ENCODE results near the gene SYNE1. TPM values are rescaled to one million over a fixed set of nuclear protein-coding genes. Genes with fewer than 3 reads are reported as not detected.

SYNE1 gene
- total RNA-seq, 1 experiment from 2014 or later = 23.0 TPM

DNA sequence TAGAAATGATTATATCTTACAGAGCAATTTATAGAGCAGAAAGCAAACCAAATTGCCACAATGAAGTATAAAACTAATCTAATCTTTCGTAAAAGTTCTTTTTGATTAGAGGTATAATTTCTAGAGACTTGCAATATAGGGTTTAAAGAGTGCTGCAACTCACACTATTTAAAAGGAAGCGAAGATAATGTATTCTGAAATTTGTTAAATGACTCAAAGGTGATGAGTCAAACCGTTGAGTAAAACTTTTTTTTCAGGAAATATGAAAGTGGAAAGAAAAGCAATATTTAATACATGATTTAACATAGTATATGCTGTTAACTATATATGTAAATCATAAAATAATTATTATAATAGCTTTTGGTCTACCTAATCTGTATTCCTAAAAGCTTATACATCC, 133.6 kb downstream of the SYNE1 start:
- BruUV-seq (replicated peaks) = no TSS peak
- Mint-ChIP-seq H3K9me3 (ENCODE audit: unreplicated experiment) (no peaks in the 10 kb centered on the region), H3K27me3 (ENCODE audit: insufficient read depth, unreplicated experiment) (no peaks in the 10 kb centered on the region), H3K4me1 (ENCODE audit: low read depth, unreplicated experiment) (no peaks in the 10 kb centered on the region), H3K4me3 (ENCODE audit: unreplicated experiment) (no peak overlapping the region), H3K27ac (ENCODE audit: unreplicated experiment) (no peak overlapping the region), H3K36me3 (ENCODE audit: insufficient read depth, unreplicated experiment) (no peaks in the 10 kb centered on the region)
- H3K36me3 ChIP-seq (ENCODE audit: control insufficient read depth, insufficient read depth, low read length) = no peaks in the 10 kb centered on the region
- ChIA-PET POLR2A (no interaction called here), CTCF (no interaction called here)
- no peaks in the 10 kb centered on the region for H3K4me1 ChIP-seq
- intact Hi-C loops (cut with micrococcal nuclease; ENCODE audit: unreplicated experiment) = no loop called here
- TF ChIP-seq, protein P1, sequence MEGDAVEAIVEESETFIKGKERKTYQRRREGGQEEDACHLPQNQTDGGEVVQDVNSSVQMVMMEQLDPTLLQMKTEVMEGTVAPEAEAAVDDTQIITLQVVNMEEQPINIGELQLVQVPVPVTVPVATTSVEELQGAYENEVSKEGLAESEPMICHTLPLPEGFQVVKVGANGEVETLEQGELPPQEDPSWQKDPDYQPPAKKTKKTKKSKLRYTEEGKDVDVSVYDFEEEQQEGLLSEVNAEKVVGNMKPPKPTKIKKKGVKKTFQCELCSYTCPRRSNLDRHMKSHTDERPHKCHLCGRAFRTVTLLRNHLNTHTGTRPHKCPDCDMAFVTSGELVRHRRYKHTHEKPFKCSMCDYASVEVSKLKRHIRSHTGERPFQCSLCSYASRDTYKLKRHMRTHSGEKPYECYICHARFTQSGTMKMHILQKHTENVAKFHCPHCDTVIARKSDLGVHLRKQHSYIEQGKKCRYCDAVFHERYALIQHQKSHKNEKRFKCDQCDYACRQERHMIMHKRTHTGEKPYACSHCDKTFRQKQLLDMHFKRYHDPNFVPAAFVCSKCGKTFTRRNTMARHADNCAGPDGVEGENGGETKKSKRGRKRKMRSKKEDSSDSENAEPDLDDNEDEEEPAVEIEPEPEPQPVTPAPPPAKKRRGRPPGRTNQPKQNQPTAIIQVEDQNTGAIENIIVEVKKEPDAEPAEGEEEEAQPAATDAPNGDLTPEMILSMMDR (IDR thresholded peaks at IDR 0.05; ENCODE audit: insufficient read depth in 1 of 2, low read depth in 1 of 2, low read length in 1 of 2, severe bottlenecking in 1 of 2, unreplicated experiment in 1 of 2) = no peak
- DNase-seq = no peak
- no peak overlapping the region for H3K4me3 ChIP-seq (ENCODE audit: low read depth, low read length)
- H3K27me3 ChIP-seq (replicated peaks; ENCODE audit: control insufficient read depth, insufficient read depth, low read length) = no peaks in the 10 kb centered on the region
- H3K9me3 ChIP-seq = no peaks in the 10 kb centered on the region

DNA sequence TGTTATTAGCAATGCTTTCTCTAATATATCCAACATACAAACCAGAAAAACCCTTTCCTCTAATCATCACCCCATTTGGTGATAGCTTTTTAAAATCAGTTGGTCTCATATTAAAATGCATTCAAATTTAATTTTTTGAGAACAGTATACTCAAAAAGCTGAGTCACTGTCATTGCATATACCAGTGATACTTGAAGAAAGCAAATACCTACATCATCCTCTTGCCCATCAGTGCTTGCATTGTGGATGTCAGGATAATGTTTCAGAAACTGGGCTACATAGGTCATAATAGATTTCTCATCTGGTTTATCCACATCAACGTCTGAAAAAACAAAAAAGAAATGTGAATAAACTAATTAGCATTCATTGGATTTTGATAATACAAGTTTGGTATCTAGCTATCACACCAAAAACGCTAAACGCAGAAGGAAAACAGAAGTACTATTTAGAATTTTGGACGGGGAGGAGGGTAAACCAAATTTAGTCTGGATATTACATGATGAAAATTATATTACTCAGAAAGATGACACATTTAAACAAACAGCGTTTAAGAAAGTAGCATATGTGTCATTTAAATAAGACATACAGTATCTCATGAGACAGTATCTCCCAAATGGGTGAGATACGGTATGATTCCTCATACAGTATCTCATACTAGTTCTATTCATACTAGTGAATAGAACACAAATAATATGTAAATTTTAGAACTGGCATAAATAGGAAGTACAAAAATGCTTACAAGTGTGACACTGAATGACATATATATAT, 134.6 kb downstream of the SYNE1 start:
- Mint-ChIP-seq H3K4me3 (ENCODE audit: unreplicated experiment) (no peak overlapping the region), H3K36me3 (ENCODE audit: insufficient read depth, unreplicated experiment) (no peaks in the 10 kb centered on the region), H3K4me1 (ENCODE audit: low read depth, unreplicated experiment) (no peaks in the 10 kb centered on the region), H3K27me3 (ENCODE audit: insufficient read depth, unreplicated experiment) (no peaks in the 10 kb centered on the region), H3K9me3 (ENCODE audit: unreplicated experiment) (no peaks in the 10 kb centered on the region), H3K27ac (ENCODE audit: unreplicated experiment) (no peak overlapping the region)
- H3K9me3 ChIP-seq = no peaks in the 10 kb centered on the region
- POLR2A ChIA-PET = no interaction called here
- H3K27me3 ChIP-seq (replicated peaks; ENCODE audit: control insufficient read depth, insufficient read depth, low read length) = no peaks in the 10 kb centered on the region
- BruUV-seq (replicated peaks) = no TSS peak
- H3K4me3 ChIP-seq (ENCODE audit: low read depth, low read length) = no peak overlapping the region
- DNase-seq = no peak
- CTCF ChIA-PET = no interaction called here
- TF ChIP-seq, protein P1 (IDR thresholded peaks at IDR 0.05; ENCODE audit: insufficient read depth in 1 of 2, low read depth in 1 of 2, low read length in 1 of 2, severe bottlenecking in 1 of 2, unreplicated experiment in 1 of 2) = no peak
- no peaks in the 10 kb centered on the region for H3K36me3 ChIP-seq (ENCODE audit: control insufficient read depth, insufficient read depth, low read length)
- H3K4me1 ChIP-seq = no peaks in the 10 kb centered on the region
- intact Hi-C loops (cut with micrococcal nuclease; ENCODE audit: unreplicated experiment) = no loop called here

DNA sequence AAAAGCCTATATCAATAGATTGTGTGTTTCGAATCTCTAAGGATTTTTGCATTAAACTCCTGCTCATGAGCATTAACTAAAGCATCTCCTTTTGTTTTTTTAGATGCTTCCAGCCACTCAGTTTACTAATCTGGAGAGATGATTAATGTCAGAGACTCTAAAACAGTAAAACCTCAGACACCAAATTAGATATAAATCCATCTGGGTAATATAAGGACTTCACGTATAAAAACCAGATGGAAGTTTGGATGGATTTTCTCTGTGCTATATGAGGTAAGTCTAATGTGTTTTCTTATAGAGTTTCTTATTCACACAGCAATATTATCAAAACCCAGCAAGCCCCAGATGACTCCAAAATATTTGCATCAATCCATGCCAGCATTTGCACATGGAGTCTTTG, 137.2 kb downstream of the SYNE1 start:
- H3K27ac Mint-ChIP-seq (ENCODE audit: unreplicated experiment) = no peak overlapping the region
- H3K4me1 Mint-ChIP-seq (ENCODE audit: low read depth, unreplicated experiment) = no peaks in the 10 kb centered on the region
- POLR2A ChIA-PET = no interaction called here
- TF ChIP-seq, protein P1 (IDR thresholded peaks at IDR 0.05; ENCODE audit: insufficient read depth in 1 of 2, low read depth in 1 of 2, low read length in 1 of 2, severe bottlenecking in 1 of 2, unreplicated experiment in 1 of 2) = no peak
- H3K36me3 Mint-ChIP-seq (ENCODE audit: insufficient read depth, unreplicated experiment) = no peaks in the 10 kb centered on the region
- CTCF ChIA-PET = no interaction called here
- no peaks in the 10 kb centered on the region for H3K9me3 Mint-ChIP-seq (ENCODE audit: unreplicated experiment)
- peaks cover 3% of the 10 kb centered on the region for H3K27me3 Mint-ChIP-seq (ENCODE audit: insufficient read depth, unreplicated experiment)
- Histone ChIP-seq H3K9me3 (no peaks in the 10 kb centered on the region), H3K27me3 (replicated peaks; ENCODE audit: control insufficient read depth, insufficient read depth, low read length) (no peaks in the 10 kb centered on the region), H3K36me3 (ENCODE audit: control insufficient read depth, insufficient read depth, low read length) (no peaks in the 10 kb centered on the region), H3K4me1 (no peaks in the 10 kb centered on the region), H3K4me3 (ENCODE audit: low read depth, low read length) (no peak overlapping the region)
- DNase-seq = no peak
- no TSS peak for BruUV-seq (replicated peaks)
- H3K4me3 Mint-ChIP-seq (ENCODE audit: unreplicated experiment) = no peak overlapping the region
- intact Hi-C loops (cut with micrococcal nuclease; ENCODE audit: unreplicated experiment) = no loop called here

Data from Caco-2 (cell line).